Activated T-helper 9 cell treated with anti-CD3 and anti-CD28 coated beads, Interleukin-2, amount 50 U/mL, for 16 hours (primary cell): ENCODE data around the gene AKAP3.

Source experiments
- DNase-seq: peaks from one replicate; pipeline ENCODE4 v3.0.0-alpha.2; 2020; ENCODE audit warnings: low read depth

Gene AKAP3

GRCh38 chr12:4648501-4649357 is at the start of gene AKAP3, which contains the start of gene NDUFA9:
TSS of gene AKAP3 (minus strand) at chr12:4649051. CDS start at chr12:4638196, 10,855 bp downstream.
TSS of gene NDUFA9 (plus strand) at chr12:4649114. CDS start at chr12:4649127, 13 bp downstream.
- DNase-seq: peak; percentile 60

GRCh38 chr12:4690760-4691159 is 41.9 kb upstream of the AKAP3 start:
- no peak for DNase-seq

GRCh38 chr12:4685317-4685716 is 36.5 kb upstream of the AKAP3 start:
- no peak for DNase-seq

- no peak for DNase-seq
Observed at GRCh38 chr12:4681732-4682131, 32.9 kb upstream of the AKAP3 start.

GRCh38 chr12:4679711-4680110 is 30.9 kb upstream of the AKAP3 start:
- DNase-seq: no peak

GRCh38 chr12:4665236-4665635 is 16.4 kb upstream of the AKAP3 start:
- no peak for DNase-seq

GRCh38 chr12:4663971-4664505 is 15.2 kb upstream of the AKAP3 start:
- no peak for DNase-seq

GRCh38 chr12:4653691-4654090 is 4.8 kb upstream of the AKAP3 start:
- no peak for DNase-seq

GRCh38 chr12:4653257-4653656 is 4.4 kb upstream of the AKAP3 start:
- DNase-seq: no peak

GRCh38 chr12:4649358-4649661 is 459 bp upstream of the AKAP3 start:
- DNase-seq: no peak

- DNase-seq: no peak
Observed at GRCh38 chr12:4648104-4648500, 749 bp downstream of the AKAP3 start.

GRCh38 chr12:4645023-4645422 is 3.8 kb downstream of the AKAP3 start:
- no peak for DNase-seq

- DNase-seq: no peak
Observed at GRCh38 chr12:4643747-4644146, 5.1 kb downstream of the AKAP3 start.

- DNase-seq: no peak
Observed at GRCh38 chr12:4630262-4630661, 18.6 kb downstream of the AKAP3 start.

- no peak for DNase-seq
Observed at GRCh38 chr12:4628406-4628805, 20.4 kb downstream of the AKAP3 start.

- no peak for DNase-seq
Observed at GRCh38 chr12:4626543-4626942, 22.3 kb downstream of the AKAP3 start.

- DNase-seq: no peak
Observed at GRCh38 chr12:4621511-4621910, 27.3 kb downstream of the AKAP3 start.

GRCh38 chr12:4615667-4616066 is 33.2 kb downstream of the AKAP3 start:
- DNase-seq: no peak

GRCh38 chr12:4610481-4610880 is 38.4 kb downstream of the AKAP3 start:
- no peak for DNase-seq

- DNase-seq: no peak
Observed at GRCh38 chr12:4609071-4609470, 39.8 kb downstream of the AKAP3 start.

- DNase-seq: no peak
Observed at GRCh38 chr12:4607056-4607455, 41.8 kb downstream of the AKAP3 start.

- DNase-seq: peak; percentile 57
Observed at GRCh38 chr12:4604684-4605193, 44.1 kb downstream of the AKAP3 start.

GRCh38 chr12:4603946-4604345 is 44.9 kb downstream of the AKAP3 start:
- DNase-seq: no peak

- no peak for DNase-seq
Observed at GRCh38 chr12:4603421-4603820, 45.4 kb downstream of the AKAP3 start.
